BE2C (cell line): ENCODE measurements around the gene RGS6.

Experiments
- DNase-seq: peaks from one replicate; pipeline ENCODE4 v3.0.0-alpha.2; 2020
- H3K27me3 ChIP-seq: fragments of 250-450 bp; sonication (Bioruptor Pico); 2 replicates; pipeline ENCODE4 v1.5.1; 2020; ENCODE audit warnings: mild to moderate bottlenecking
- H3K36me3 ChIP-seq: fragments of 250-450 bp; sonication (Bioruptor Pico); 2 replicates; pipeline ENCODE4 v1.5.1; 2020; ENCODE audit warnings: mild to moderate bottlenecking
- H3K4me1 ChIP-seq: fragments of 250-450 bp; sonication (Bioruptor Pico); 2 replicates; pipeline ENCODE4 v1.5.1; 2020
- H3K4me3 ChIP-seq: 2 replicates; pipeline ENCODE4 v1.5.1; 2011; ENCODE audit warnings: low read depth, low read length
- H3K9me3 ChIP-seq: fragments of 250-450 bp; sonication (Bioruptor Pico); 2 replicates; pipeline ENCODE4 v1.5.1; 2020
- CTCF ChIP-seq: IDR thresholded peaks from 2 replicates; pipeline ENCODE4 v1.5.1; 2012; ENCODE audit warnings: mild to moderate bottlenecking, low read depth, low read length

RGS6 gene

GRCh38 chr14:72154645-72155378 lies 222.6 kb downstream of the RGS6 start:
- Histone ChIP-seq H3K27me3 (peaks cover 6% of the 10 kb centered on the region; the same call in 1 of the 2 replicates), H3K9me3 (no peaks in the 10 kb centered on the region), H3K36me3 (no peaks in the 10 kb centered on the region), H3K4me3 (no peak overlapping the region), H3K4me1 (no peaks in the 10 kb centered on the region)
- TF ChIP-seq CTCF, result no peak
- no peak for DNase-seq

- Histone ChIP-seq H3K36me3 (no peaks in the 10 kb centered on the region), H3K9me3 (no peaks in the 10 kb centered on the region), H3K27me3 (peaks cover 6% of the 10 kb centered on the region; the same call in 1 of the 2 replicates), H3K4me1 (no peaks in the 10 kb centered on the region), H3K4me3 (no peak overlapping the region)
- TF ChIP-seq CTCF, result no peak
- no peak for DNase-seq
Observed at GRCh38 chr14:72155379-72155993, 223.3 kb downstream of the RGS6 start.

- no peak for TF ChIP-seq CTCF
- Histone ChIP-seq H3K4me1 (no peaks in the 10 kb centered on the region), H3K36me3 (no peaks in the 10 kb centered on the region), H3K9me3 (no peaks in the 10 kb centered on the region), H3K27me3 (no peaks in the 10 kb centered on the region; the same call in 1 of the 2 replicates), H3K4me3 (no peak overlapping the region)
- no peak for DNase-seq
Observed at GRCh38 chr14:72164420-72165228, 232.4 kb downstream of the RGS6 start.

- no peak for TF ChIP-seq CTCF
- DNase-seq, result no peak
- no peaks in the 10 kb centered on the region; the same call in 1 of the 2 replicates for H3K27me3 ChIP-seq
- H3K36me3 ChIP-seq, result no peaks in the 10 kb centered on the region
- no peaks in the 10 kb centered on the region for H3K4me1 ChIP-seq
- no peaks in the 10 kb centered on the region for H3K9me3 ChIP-seq
- H3K4me3 ChIP-seq, result no peak overlapping the region
Observed at GRCh38 chr14:72165229-72165698, 233.0 kb downstream of the RGS6 start.

- H3K4me1 ChIP-seq, result no peaks in the 10 kb centered on the region
- H3K4me3 ChIP-seq, result no peak overlapping the region
- no peaks in the 10 kb centered on the region for H3K36me3 ChIP-seq
- no peaks in the 10 kb centered on the region; the same call in 1 of the 2 replicates for H3K27me3 ChIP-seq
- TF ChIP-seq CTCF, result no peak
- peak; percentile 43 for DNase-seq
- no peaks in the 10 kb centered on the region for H3K9me3 ChIP-seq
Observed at GRCh38 chr14:72169521-72169920, 237.3 kb downstream of the RGS6 start.
